HG03095 (cell line): ENCODE measurements around the gene FCSK.

ENCODE experiments used
- ATAC-seq: cut with Tn5 transposase; IDR thresholded peaks from one replicate; pipeline ENCODE4 v1.9.1; 2021; ENCODE audit warnings: moderate library complexity; ENCODE audit not compliant: unreplicated experiment

FCSK gene

DNA sequence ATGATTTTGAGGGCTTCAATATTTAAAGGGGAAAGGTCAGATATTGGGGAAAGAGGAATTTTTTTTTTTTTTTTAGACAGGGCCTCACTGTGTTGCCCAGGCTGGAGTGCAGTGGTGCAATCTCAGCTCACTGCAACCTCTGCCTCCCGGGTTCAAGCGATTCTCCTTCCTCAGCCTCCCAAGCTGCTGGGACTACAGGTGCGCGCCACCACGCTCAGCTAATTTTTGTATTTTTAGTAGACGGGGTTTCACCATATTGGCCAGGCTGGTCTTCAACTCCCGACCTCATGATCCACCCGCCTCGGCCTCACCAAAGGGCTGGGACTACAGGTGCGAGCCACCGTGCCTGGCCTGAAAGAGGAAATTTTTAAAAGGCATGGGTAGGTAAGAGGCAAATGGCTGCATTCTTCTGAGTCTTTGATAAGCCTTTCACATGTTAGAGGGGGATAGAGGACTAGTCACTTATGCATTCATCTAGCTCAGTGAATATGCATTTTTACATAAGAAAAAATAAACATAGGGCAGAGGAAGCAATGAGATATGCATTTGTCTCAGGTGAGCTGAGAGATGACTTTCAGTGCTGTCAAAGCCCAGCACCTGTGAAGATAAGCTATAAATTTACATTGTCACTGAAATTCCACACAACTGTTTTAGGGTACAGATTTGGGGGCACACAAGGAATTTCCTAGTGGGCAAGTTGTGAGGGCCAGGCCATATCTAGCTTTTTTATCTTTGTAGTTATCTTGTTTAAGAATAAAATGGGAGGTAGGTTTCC lies 1.1 kb upstream of the FCSK start:
- no peak for ATAC-seq

DNA sequence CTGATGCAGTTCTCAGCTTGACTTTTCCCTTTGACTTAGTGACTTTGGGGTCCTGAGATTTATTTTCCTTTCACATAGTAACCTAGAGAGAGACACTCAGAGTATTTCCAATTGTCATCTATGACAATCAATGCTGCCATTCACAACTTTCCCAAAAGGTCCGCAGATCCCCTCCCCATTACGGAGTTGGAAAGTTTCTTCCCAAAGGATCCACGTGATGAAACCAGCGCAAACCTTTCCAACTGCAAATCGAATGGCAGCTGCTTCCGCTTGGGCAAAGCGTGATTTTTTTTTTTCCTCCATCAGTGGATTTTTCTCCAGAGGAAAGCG lies 538 bp upstream of the FCSK start:
- no peak for ATAC-seq

DNA sequence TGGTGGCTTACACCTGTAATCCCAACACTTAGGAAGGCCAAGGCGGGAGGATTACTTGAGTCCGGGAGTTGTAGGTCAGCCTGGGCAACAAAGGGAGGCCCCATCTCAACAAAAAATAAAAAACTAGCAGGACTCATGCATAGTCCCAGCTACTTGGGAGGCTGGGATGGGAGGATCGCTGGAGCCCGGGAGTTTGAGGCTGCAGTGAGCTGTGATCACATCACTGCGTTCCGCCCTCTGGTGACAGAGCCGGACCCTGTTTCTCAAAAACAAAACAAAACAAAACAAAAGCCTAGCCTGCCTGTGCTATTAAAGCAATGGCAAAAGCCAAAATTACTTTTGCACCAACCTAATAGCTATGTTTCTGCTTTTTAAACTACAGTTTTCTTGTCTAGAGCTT lies 1.5 kb downstream of the FCSK start:
- ATAC-seq, result no peak

DNA sequence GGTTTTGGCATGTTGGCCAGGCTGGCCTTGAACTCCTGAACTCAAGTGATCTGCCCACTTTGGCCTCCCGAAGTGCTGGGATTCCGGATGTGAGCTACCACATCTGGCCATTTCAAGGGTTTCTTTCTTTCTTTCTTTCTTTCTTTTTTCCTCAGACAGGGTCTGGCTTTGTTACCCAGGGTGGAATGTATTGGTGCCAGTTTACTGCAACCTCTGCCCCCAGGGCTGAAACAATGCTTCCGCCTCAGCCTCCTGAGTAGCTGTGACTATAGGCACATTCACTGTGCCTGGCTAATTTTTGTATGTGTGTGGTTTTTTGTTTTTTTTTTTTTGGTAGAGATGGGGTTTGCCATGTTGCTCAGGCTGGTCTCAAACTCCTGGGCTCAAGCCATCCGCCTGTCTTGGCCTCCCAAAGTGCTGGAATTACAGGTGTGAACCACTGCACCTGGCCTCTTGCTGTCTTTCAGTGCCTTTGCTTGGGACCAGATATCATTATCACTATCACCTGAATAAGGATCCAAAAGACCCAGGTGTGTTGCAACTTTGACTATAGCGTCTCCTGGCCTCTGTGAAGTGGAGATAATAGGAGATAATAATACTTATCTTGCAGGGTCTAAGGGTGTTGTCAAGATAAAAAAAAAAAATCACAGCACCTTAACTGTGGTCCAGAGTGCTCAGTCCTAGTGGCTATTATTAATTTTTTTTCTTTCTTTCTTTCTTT lies 3.2 kb downstream of the FCSK start:
- ATAC-seq, result no peak

DNA sequence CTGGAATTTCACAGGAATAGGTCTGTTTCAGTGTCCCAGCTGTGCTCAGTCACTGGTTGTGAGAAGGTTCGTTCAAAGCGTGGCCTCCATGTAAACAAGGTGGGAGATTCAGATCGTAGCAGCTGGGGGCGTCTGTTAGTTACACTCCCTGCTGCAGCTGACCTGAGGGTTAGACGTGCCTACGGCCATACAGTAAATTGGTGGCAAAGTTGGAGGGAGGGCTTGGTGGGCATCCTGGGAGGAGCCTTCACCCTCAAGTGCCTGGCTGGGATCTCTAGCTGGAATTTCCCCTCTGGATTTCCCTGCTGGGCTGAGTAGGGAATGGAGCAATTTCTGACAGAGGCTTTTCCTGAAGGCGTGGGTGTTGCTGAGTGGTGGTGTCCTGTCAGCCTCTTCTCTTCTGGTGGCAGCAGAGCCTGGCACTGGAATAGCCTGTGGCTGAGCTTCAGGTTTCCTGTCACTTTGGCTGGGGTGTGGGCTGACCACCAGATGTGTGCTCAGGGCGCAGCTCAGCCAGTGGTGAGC lies 6.4 kb downstream of the FCSK start:
- no peak for ATAC-seq

GRCh38 chr16:70463235-70463634 lies 8.8 kb downstream of the FCSK start:
- ATAC-seq, result no peak

DNA sequence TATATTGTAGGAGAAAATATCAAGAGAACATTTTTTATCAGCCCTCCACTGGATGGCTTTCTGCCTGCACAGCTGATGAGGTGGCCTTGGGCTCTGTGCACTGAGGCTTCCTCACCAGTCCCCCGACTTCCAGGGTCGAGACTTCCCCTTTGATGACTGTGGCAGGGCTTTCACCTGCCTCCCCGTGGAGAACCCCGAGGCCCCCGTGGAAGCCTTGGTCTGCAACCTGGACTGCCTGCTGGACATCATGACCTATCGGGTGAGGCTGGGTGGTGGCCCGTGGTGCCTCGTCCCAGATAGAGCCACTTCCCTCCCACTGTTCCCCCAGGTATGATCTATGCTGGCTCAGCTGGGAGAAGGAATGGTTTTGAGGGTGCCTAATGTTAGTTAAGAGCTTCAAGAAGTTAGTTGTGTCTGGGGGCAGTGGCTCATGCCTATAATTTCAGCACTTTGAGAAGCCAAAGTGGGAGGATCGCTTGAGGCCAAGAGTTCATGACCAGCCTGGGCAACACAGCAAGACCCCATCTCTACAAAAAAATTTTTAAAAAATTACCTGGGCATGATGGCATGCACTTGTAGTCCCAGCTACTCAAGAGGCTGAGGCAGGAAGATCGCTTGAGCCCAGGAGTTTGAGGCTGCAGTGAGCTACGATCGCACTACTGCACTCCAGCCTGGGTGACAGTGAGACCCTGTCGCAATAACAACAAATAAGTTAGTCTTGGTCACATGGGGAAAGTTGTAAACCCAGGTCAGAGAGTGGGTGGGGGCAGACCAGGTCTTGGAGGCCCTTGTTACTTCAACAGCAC lies 11.8 kb downstream of the FCSK start:
- ATAC-seq, result no peak

DNA sequence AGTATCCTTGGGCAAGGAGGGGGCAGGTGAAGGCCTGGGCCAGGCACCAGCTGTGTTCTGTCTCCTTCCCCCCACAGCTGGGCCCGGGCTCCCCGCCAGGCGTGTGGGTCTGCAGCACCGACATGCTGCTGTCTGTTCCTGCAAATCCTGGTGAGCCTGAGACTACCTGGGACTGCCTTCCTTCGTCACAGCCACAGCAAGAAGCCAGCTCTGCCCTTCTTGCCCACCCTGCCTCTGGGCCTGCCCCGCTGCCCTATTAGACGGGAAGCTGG lies 12.3 kb downstream of the FCSK start:
- ATAC-seq, result no peak

GRCh38 chr16:70467113-70467512 lies 12.7 kb downstream of the FCSK start:
- ATAC-seq, result no peak

GRCh38 chr16:70467608-70468007 lies 13.2 kb downstream of the FCSK start:
- no peak for ATAC-seq

- ATAC-seq, result no peak
Observed at GRCh38 chr16:70468776-70469525, 14.6 kb downstream of the FCSK start.

DNA sequence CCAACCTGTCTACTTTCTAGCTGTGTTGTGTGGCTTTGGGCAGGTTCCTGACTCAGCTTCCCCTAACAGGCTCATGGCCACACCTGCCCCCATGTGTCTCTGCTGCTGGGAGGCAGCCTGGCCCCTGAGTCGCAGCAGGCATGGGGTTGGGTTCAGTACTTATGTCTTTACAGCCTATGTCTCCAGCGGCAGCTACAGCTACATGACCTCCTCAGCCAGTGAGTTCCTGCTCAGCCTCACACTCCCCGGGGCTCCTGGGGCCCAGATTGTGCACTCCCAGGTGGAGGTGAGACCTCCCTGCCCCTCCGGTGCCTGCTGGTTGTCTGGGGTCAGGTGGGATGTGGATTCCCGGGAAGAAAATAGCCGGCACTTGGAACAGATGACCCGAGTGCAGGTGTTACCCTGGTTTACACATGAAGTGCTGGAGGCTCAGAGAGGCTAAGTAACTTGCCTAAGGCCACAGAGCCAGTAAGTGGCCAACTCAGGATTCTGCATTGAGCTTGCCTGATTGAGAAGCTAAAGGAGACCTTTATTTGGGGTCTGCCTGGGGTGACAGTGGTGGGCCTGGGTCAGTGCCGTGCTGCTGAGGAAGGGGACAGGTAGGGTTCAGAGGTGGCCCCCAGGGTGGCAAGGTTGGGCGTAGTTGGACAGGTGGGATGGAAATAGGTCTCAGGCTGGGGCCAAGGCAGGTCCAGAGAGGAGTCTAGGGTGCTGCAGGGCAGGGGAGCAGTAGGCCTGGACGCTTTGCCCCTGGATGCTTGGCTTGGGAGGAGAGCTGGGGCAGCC lies 15.9 kb downstream of the FCSK start:
- no peak for ATAC-seq

DNA sequence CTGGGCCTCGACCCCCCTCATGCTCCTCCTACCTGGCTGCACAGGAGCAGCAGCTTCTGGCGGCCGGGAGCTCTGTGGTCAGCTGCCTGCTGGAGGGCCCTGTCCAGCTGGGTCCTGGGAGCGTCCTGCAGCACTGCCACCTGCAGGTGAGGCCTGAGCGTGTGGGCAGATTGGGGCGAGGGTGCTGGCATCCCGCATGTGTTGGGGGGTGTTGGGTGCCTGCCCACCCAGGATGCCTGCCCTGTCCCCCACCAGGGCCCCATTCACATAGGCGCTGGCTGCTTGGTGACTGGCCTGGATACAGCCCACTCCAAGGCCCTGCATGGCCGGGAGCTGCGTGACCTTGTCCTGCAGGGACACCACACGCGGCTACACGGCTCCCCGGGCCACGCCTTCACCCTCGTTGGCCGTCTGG lies 16.5 kb downstream of the FCSK start:
- ATAC-seq, result no peak

DNA sequence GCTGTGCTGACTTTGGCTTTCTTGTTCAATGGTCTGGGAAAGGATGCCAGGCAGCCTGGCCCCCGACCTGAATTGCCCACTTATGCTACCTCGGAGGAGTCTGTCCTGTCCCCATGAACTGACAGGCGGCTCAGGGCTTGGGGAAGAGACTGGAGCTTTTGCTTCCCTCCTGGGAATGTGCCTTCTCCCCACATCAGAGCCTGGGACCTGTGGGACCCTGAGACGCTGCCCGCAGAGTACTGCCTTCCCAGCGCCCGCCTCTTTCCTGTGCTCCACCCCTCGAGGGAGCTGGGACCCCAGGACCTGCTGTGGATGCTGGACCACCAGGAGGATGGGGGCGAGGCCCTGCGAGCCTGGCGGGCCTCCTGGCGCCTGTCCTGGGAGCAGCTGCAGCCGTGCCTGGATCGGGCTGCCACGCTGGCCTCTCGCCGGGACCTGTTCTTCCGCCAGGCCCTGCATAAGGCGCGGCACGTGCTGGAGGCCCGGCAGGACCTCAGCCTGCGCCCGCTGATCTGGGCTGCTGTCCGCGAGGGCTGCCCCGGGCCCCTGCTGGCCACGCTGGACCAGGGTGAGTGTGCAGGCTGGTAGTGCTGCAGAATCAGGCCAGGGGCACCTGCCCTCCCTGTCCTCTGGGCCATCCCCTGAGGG lies 18.5 kb downstream of the FCSK start:
- no peak for ATAC-seq

GRCh38 chr16:70473446-70474319 lies 19.3 kb downstream of the FCSK start:
- ATAC-seq, result no peak

DNA sequence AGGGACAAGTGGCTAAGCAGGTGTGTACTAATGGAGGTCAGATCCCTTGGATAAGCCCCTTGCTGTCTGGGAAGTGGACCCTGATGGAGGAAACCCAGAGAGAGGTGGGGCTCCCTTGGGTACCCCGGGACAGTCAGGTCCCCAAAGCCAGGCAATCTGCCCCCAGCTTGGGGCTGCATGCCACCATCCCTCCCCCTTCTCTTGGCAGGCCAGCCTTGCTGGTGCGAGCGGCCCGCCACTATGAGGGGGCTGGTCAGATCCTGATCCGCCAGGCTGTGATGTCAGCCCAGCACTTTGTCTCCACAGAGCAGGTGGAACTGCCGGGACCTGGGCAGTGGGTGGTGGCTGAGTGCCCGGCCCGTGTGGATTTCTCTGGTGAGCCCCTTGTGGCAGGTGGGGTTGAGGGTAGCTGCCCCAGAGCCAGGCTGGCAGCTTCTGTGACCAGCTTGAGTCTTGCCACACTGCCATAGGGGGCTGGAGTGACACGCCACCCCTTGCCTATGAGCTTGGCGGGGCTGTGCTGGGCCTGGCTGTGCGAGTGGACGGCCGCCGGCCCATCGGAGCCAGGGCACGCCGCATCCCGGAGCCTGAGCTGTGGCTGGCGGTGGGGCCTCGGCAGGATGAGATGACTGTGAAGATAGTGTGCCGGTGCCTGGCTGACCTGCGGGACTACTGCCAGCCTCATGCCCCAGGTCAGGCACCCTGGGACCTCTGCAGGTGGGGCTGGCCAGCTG lies 20.1 kb downstream of the FCSK start:
- ATAC-seq, result no peak

DNA sequence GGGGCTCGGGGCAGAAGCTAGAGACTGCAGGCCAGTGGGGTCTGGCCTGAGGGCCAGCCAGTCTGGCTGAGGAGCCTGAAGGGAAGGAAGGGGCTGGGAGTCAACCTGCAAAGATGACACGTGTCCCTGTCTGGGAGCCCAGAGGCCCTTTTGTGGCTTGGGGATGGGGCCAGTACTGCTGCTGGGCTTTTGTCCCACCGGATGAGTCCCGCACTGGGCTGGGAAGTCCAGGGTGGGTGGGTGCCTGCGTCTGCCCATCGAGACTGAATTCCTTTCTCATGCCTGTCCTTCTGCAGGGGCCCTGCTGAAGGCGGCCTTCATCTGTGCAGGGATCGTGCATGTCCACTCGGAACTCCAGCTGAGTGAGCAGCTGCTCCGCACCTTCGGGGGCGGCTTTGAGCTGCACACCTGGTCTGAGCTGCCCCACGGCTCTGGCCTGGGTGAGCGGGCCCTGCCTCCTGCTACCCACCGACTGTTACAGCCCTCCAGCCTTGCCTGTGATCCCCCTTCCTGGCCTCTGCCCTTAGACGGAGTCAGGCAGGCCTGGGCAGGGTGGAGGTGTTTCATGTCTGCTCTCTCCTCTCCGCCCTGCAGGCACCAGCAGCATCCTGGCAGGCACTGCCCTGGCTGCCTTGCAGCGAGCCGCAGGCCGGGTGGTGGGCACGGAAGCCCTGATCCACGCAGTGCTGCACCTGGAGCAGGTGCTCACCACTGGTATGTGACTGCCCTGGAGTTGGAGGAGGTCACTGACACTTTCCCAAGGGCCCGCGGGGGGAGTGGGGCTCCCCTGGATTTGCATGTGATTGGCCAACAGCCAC lies 20.9 kb downstream of the FCSK start:
- no peak for ATAC-seq
